Subcutaneous adipose tissue (tissue), 4 donors: Measurements from ENCODE around the gene PHF23. TPM values are rescaled to one million over a fixed set of nuclear protein-coding genes. Genes with fewer than 3 reads are reported as not detected.

Experiments
- CTCF ChIP-seq: fragments of 450-650 bp; IDR thresholded peaks from one replicate; pipeline ENCODE4 v1.5.1; 2016; ENCODE audit warnings: low read depth, mild to moderate bottlenecking, control low read depth, antibody characterized with exemption, moderate library complexity
- total RNA-seq, 4 donors: library from RNA; depleted of rRNA; stranded (reverse); fragments of >200 nt; gene quantifications; one replicate each; pipeline ENCODE4 v1.1.0, GENCODE V29; 2016

Gene PHF23
- total RNA-seq, 4 donors from 2014 or later: 14.5 to 27.6 (median 19.3) TPM

DNA sequence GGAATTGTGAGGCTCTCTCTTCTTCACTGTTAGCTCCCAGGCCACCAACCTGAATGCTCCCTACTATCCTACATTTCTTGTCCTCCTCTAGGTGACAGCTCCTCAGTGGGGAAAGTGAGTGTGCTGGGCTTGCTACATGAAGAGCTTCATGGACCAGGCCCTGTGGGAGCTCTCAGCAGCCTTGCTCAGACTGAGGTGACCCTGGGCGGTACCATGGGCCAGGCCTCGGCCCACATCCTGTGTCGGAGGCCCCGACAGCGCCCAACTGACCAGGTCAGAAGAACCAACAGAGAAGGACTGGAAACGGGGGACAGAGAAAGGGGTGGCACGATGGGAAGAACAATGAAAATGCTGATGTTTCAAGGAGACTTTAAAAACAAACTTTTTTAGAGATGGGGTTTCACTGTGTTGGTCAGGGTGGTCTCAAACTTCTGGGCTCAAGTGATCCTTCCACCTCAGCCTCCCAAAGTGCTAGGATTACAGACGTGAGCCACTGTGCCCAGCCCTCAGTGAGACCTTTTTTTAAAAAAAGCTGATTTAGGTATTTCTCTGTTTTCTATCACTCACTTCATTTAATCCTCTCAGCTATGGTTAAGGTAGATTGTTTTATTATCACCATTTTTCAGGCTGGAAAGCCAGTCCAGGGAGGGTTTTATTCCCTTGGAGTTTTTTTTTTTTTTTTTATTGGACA is 17.7 kb upstream of the PHF23 start:
- no peak for TF ChIP-seq CTCF

DNA sequence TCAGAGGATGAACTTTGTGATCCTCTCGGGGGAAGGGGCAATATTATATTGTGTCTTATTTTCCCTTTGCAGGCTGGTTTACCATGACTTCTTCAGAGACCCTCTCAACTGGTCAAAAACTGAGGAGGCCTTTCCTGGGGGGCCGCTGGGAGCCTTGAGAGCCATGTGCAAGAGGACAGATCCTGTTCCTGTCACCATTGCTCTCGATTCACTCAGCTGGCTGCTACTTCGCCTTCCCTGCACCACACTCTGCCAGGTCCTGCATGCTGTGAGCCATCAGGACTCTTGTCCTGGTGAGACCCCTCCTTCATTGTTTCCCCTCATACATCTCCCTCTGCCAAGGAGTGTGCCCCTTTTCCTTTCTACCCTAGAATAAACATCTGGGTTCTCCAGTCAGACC is 15.3 kb upstream of the PHF23 start:
- TF ChIP-seq CTCF: no peak

DNA sequence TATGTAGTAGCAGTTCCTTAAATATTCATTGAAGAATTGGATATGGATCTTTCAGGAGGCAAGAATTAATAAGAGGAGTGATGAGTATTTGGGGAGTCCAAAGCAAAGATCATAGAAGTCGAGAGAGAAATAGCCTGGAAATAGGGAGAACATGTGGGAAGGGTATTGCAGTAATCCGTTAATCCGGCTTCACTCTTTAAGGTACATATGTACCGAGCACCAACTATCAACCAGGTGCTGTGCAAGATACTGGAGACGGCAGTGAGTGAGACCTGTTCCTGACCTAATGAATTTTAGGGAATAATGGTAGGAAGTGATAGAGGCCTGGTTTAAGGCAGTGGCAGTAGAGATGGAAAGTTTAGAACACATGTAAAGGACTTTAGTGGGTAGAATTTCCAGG is 13.8 kb upstream of the PHF23 start:
- TF ChIP-seq CTCF: no peak

GRCh38 chr17:7252176-7253043 is 13.2 kb upstream of the PHF23 start, which contains the start of gene ELP5:
Gene ELP5, plus strand, starts transcription at chr17:7252215. Its CDS starts 336 bp downstream, at chr17:7252551.
- TF ChIP-seq CTCF: no peak

- TF ChIP-seq CTCF: no peak
Measured at GRCh38 chr17:7251661-7252175, 12.5 kb upstream of the PHF23 start, which contains the start of gene CTDNEP1. Gene CTDNEP1, minus strand, starts transcription at chr17:7251734. Its CDS starts 438 bp downstream, at chr17:7251296.

- TF ChIP-seq CTCF: no peak
Measured at GRCh38 chr17:7250695-7251627, 11.7 kb upstream of the PHF23 start.
